PFSK-1 (cell line): ENCODE measurements around the gene MAS1.

Experiments used
- FOXP2 ChIP-seq: optimal IDR thresholded peaks from 2 replicates; pipeline ENCODE3; 2011; ENCODE audit warnings: borderline replicate concordance, control low read depth, inconsistent platforms; ENCODE audit not compliant: insufficient read depth; ENCODE audit errors: extremely low read length, extremely low read depth
- POLR2AphosphoS5 ChIP-seq: IDR thresholded peaks from 2 replicates; pipeline ENCODE4 v1.6.1; 2012; ENCODE audit warnings: low read depth, mild to moderate bottlenecking, control low read depth, low read length, moderate library complexity
- TF ChIP-seq, protein P1 (sequence below), 2 experiments: IDR thresholded peaks; 2 replicates each; pipeline versions ENCODE4 v1.6.1 to v1.8.0; 2011 to 2012; ENCODE audit warnings: low read depth in 2 of 2, low read length in 2 of 2, control low read depth in 1 of 2, inconsistent platforms in 1 of 2, mild to moderate bottlenecking in 1 of 2, moderate library complexity in 1 of 2; ENCODE audit not compliant: insufficient read depth in 1 of 2

DNA sequence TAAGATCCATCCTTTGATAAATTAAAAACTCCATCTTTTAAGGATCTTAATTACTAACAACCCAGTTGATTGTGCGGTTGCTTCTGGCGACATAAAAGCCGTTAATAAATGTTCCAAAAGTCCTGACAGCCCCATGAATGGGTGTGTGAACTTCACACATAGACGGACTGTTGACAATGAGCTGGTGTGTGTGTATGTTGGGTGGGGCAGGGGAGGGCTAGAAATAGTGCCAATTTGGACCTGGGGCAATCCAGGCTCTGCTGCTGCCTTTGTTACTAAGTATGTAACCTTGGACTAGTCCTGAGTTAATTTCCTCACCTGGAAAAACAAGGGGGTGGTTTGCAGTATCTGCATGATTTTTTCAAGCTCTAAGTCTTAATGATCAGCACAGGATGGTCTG lies 4.2 kb downstream of the MAS1 start:
- TF ChIP-seq FOXP2 (no peak), POLR2AphosphoS5 (no peak)
- TF ChIP-seq, protein P1, sequence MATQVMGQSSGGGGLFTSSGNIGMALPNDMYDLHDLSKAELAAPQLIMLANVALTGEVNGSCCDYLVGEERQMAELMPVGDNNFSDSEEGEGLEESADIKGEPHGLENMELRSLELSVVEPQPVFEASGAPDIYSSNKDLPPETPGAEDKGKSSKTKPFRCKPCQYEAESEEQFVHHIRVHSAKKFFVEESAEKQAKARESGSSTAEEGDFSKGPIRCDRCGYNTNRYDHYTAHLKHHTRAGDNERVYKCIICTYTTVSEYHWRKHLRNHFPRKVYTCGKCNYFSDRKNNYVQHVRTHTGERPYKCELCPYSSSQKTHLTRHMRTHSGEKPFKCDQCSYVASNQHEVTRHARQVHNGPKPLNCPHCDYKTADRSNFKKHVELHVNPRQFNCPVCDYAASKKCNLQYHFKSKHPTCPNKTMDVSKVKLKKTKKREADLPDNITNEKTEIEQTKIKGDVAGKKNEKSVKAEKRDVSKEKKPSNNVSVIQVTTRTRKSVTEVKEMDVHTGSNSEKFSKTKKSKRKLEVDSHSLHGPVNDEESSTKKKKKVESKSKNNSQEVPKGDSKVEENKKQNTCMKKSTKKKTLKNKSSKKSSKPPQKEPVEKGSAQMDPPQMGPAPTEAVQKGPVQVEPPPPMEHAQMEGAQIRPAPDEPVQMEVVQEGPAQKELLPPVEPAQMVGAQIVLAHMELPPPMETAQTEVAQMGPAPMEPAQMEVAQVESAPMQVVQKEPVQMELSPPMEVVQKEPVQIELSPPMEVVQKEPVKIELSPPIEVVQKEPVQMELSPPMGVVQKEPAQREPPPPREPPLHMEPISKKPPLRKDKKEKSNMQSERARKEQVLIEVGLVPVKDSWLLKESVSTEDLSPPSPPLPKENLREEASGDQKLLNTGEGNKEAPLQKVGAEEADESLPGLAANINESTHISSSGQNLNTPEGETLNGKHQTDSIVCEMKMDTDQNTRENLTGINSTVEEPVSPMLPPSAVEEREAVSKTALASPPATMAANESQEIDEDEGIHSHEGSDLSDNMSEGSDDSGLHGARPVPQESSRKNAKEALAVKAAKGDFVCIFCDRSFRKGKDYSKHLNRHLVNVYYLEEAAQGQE (IDR thresholded peaks at IDR 0.05; ENCODE audit: insufficient read depth in 1 of 2, low read depth in 2 of 2, low read length in 2 of 2), result no peak
